Suppressor macrophage treated with lipopolysaccharide for 1 hour (primary cell): ENCODE measurements around the gene HSFX2.
"Not testable (repeated sequence)": the region's sequence is repeated elsewhere in the genome, so short reads cannot be mapped to it uniquely, and the experiment has no call there.

Experiments used
- DNase-seq, 3 donors: peaks; one replicate each; pipeline ENCODE4 v3.0.0-alpha.2; 2020 to 2022

Gene HSFX2

DNA sequence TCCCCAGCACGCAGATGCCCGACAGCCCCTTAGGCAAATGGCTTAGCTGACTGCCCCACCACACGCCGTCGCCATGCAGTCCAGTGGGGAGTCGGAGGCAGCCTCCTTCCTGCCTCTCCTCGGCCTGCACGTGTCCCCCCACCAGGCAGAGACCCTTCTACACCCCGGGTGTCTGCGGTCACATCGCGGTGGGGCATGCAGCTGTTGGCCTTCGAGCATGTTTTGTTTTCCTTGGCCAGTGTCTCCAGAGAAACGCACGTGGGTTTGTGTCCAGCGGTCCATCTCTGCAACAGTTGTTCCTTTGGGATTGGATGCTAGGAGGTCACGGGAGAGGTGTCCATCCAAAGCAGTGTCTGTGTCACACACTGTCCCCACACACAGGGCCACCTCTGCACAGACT, at the start of gene HSFX2:
TSS of gene HSFX2 (minus strand) at position 101 of the 400 bp plus-strand sequence. CDS start 614 bp downstream, outside the sequence.
- DNase-seq: not testable (repeated sequence)

DNA sequence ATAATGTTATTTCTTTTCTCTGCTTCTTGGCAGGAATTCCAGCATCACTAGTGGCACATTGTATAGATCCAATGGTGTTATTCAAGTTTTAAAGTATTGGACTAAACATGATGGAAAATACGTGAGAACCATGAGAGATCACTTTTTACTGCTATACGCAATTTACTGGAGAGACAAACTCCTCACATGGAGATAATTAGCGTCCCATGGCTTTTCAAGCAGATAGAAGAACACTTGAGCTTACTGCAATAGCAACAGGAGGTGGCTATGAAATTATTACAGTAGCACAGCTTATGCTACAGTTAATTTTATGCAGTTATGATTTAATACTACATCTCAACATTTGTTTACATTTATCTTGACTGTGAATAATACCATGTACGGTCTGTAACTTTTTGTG, 48.4 kb upstream of the HSFX2 start:
- no peak for DNase-seq

DNA sequence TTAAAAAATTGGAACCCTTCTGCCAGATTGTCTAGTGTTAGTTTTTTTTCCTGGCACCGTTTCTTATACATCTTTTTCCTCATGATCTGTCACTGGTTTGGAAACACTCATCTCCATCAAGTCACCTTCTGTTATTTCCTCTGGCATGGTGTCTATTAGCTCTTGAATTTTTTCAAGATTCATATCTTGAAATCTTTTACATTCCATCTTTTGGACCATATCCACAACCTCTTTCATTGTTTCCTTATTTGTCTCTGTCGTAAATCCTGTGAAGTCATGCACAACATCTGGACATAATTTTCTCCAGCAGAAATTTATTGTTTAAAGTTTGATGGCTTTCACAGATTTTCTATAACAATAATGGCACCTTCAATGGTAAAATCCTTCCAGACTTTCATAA, 46.7 kb upstream of the HSFX2 start:
- DNase-seq: no peak

- peak; percentile 28 to 33 (median 29) for DNase-seq
Measured at GRCh38 chrX:149641432-149641831, 46.3 kb upstream of the HSFX2 start.

DNA sequence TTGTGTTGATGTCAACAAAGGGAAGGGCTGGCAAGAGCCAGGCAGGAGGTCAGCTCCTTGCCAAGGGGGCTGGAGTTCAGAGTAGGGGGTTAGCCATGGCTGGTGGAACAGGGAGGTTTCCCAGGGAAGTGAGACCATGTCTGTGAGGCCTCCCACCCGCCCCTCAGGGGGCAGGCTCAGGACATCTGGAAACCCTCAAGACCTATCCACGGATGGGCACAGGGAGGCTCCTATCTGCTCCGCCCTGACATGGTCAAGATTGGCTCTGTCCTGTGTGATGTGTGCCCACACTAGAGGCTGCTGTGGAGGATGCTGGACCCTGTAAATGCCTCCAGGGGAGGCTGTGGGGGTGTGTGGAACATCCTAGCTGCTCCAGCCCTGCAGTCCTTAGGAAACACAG, 44.5 kb upstream of the HSFX2 start:
- no peak for DNase-seq

GRCh38 chrX:149638860-149639259, 43.7 kb upstream of the HSFX2 start:
- no peak for DNase-seq

- DNase-seq: no peak
Measured at GRCh38 chrX:149633511-149633910, 38.4 kb upstream of the HSFX2 start.

DNA sequence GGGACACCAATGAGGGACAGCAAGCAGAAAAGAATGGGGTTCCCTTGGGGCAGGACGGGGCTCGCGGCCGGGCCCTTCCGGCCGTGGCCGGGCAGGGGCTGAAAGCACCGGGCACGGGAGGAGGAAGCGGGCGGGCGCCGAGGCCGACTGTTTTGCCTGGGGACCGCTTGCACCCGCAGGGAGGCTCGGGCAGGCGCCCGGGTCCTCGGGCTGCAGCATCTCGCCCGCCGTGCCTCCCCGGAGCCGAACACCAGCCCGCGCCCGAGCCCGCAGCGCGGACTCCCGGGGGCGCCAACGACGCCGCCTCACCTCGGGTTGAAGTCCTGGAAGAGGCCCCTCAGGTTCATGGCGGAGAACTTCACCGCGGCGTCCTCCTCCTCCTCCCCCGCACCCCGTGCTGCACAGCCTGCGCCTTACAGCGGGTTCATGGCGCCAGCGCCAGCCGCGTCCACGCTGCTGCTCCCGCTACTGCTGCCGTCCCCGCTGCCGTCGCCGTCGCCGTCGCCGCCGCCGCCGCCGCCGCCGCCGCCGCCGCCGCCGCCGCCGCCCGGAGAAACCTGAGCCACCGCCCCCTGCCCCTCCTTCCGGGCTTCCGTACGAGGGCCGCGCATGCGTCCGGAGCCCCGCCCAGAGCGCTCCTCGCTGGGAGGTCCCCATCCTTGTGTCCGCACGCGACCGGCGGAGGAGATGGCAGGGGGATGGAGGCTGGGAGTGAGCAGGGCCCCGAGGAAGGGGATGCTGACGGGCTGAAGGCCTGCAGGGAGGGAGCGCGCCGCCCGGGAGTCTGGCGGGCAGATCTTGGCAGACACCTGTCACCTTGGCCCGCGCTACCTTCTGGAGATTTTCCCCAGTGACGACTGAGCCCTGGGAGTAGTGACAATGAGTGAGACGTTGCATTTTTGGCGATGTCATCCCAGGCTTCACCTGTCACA, 36.4 kb upstream of the HSFX2 start, which contains the start of gene TMEM185A:
TSS of gene TMEM185A (minus strand) at position 559 of the 932 bp plus-strand sequence. CDS start at position 347, 212 bp downstream.
- DNase-seq: peak; percentile 62 to 80 (median 65)

DNA sequence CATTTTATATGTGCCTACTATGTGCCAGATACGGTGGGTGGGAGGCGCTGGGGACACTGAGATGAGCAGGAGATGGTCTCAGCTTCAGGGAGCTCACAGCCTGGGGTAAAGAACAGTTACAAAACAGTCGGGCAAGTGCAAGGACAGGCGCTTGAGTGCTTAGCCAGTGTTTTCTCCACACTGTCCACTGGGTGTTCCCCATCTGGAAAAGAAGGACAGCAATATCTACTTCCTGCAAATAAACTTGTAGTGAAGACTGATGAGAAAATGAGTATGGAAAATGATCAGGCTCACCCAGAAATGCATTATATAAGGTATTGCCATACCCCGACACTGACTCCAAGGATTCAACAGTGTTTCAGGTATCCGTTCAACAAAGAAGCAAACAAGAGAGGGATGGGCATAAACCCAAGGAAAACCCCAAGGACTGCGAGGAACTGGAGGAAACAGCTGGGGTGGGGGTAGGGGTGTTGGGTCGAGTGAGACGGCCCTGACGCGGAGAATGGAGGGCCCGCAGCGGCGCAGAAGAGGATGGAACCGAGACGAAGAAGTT, 35.6 kb upstream of the HSFX2 start:
- peak; percentile 24 to 46 (median 32) for DNase-seq

DNA sequence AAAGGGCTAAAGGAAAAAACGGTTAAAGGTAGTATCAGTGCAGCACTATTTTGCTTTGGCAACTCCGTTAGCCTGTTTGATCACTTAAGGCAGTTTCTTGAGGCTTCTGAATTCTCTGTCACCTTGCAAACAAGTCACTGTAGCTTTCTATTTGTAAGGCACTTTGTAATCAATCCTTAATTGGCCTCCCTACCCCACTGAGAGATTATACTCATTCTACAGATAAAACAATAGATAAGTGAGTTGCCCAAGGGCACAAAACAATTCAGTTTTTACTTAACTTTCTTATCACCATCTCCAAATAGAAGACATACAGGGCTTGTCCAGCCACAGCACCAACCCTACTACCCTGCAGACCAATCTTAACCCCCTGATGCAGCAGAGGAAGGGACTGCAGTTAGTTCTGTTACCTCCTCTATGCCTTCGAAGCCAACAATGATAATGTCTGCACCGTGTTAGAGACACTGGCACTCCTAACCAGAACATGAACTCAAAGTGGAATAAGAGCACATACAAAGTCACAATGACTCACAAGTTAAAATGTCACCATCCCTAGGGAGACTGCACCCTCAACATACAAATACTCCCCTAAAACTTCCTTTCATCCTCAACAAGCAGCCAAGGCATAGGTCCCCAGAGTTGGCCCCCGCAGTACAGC, 34.7 kb upstream of the HSFX2 start:
- DNase-seq: no peak

DNA sequence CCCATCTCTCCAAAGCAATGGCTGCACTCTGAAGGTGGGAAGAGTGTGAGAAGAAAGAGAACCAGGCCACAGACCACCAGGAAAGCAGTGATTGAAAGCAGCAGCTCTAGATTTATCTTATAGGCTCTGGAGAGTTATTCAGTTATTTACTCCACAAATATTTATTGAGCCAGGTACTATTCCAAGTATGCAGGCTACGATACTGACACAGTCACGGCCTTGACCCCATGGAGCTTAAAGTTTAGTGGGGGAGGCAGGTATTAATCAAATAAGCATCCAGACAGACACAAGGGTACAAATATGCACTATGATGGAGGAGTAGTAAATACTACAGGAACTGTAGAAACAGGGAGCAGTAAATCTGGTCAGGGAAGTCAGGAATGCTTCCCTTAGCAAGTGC, 33.7 kb upstream of the HSFX2 start:
- no peak for DNase-seq

- no peak for DNase-seq
Measured at GRCh38 chrX:149628280-149628679, 33.2 kb upstream of the HSFX2 start.

DNA sequence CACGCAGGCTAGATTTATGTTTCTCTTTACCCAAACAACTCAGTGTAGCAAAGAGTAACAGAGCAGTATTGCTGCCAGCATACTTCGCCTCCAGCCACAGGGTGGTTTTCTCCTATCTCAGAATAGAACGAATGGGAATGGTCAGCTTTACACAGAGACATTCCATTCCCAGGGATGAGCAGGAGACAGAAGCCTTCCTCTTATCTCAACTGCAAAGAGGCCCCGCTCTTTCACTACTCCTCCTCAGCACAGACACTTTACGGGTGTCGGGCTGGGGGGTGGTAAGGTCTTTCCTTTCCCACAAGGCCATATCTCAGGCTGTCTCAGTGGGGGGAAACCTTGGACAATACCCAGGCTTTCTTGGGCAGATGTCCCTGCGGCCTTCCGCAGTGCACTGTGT, 31.7 kb upstream of the HSFX2 start:
- DNase-seq: not testable (repeated sequence)

DNA sequence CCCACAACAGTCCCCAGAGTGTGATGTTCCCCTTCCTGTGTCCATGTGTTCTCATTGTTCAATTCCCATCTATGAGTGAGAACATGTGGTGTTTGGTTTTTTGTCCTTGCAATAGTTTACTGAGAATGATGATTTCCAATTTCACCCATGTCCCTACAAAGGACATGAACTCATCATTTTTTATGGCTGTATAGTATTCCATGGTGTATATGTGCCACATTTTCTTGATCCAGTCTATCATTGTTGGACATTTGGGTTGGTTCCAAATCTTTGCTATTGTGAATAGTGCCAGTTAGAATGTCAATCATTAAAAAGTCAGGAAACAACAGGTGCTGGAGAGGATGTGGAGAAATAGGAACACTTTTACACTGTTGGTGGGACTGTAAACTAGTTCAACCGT, 24.5 kb upstream of the HSFX2 start:
- DNase-seq: not testable (repeated sequence)

GRCh38 chrX:149618871-149619270, 23.8 kb upstream of the HSFX2 start:
- DNase-seq: no peak

DNA sequence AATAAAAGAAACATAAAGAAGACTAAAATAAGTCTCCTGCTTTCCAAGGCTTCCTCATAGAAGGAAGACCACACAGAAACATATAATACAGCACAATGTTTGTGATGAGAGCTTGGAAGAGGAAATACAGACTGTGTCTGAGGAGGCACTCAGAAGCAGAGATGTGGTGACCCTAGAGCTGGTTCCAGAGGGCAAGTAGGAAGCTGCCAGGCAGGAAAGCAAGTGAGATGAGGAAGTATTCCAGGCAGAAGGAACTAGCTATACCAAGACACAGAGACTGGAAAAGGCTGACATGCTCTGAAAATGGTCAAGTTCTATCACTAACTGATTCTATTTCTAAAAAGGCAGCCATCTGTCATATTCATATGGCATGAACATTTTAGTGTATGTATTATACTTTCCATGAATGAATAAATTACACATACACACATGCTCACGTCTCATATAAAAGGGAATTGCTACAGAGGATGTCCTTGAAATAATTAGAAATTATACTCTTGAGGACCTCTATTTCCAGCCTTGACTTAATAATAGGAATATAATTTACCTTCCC, 16.6 kb upstream of the HSFX2 start:
- peak in 2 of 3 donors; percentile 7 to 22 for DNase-seq

GRCh38 chrX:149610511-149610910, 15.4 kb upstream of the HSFX2 start:
- DNase-seq: no peak

DNA sequence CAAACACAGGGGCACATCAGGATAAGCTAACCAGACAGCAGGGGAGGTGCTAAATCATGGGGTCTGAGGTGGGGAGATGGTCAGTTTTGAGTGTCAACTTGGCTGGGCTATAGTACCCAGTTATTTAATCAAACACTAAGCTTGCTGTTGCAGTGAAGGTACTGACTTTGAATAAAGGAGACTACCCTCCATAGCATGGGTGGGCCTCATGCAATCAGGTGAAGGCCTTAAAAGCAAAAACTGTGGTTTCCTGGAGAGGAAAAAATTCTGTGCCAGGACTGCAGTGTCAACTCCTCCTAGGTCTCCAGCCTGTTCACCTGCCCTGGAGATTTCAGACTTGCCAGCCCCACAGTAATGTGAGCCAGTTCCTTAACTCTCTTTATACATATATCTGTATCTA, 12.6 kb upstream of the HSFX2 start:
- no peak for DNase-seq

GRCh38 chrX:149605248-149605885, 10.3 kb upstream of the HSFX2 start:
- not testable (repeated sequence) for DNase-seq

- DNase-seq: not testable (repeated sequence)
Measured at GRCh38 chrX:149598603-149599002, 3.5 kb upstream of the HSFX2 start.

GRCh38 chrX:149595943-149596342, 829 bp upstream of the HSFX2 start:
- not testable (repeated sequence) for DNase-seq

- DNase-seq: not testable (repeated sequence)
Measured at GRCh38 chrX:149590993-149591392, 4.1 kb downstream of the HSFX2 start.

- DNase-seq: not testable (repeated sequence)
Measured at GRCh38 chrX:149587359-149587758, 7.8 kb downstream of the HSFX2 start, which contains the start of gene MAGEA9B. Gene MAGEA9B (minus strand): TSS chrX:149587459. CDS start chrX:149583179, 4,280 bp downstream.
